BE2C (cell line): ENCODE results near the gene AGAP1.

Source experiments
- DNase-seq: peaks from one replicate; pipeline ENCODE4 v3.0.0-alpha.2; 2020
- H3K27me3 ChIP-seq: fragments of 250-450 bp; sonication (Bioruptor Pico); 2 replicates; pipeline ENCODE4 v1.5.1; 2020; ENCODE audit warnings: mild to moderate bottlenecking
- H3K36me3 ChIP-seq: fragments of 250-450 bp; sonication (Bioruptor Pico); 2 replicates; pipeline ENCODE4 v1.5.1; 2020; ENCODE audit warnings: mild to moderate bottlenecking
- H3K4me1 ChIP-seq: fragments of 250-450 bp; sonication (Bioruptor Pico); 2 replicates; pipeline ENCODE4 v1.5.1; 2020
- H3K4me3 ChIP-seq: 2 replicates; pipeline ENCODE4 v1.5.1; 2011; ENCODE audit warnings: low read depth, low read length
- H3K9me3 ChIP-seq: fragments of 250-450 bp; sonication (Bioruptor Pico); 2 replicates; pipeline ENCODE4 v1.5.1; 2020
- CTCF ChIP-seq: IDR thresholded peaks from 2 replicates; pipeline ENCODE4 v1.5.1; 2012; ENCODE audit warnings: mild to moderate bottlenecking, low read depth, low read length

AGAP1 gene

GRCh38 chr2:236081171-236081570 lies 587.3 kb downstream of the AGAP1 start:
- DNase-seq = no peak
- no peaks in the 10 kb centered on the region for H3K9me3 ChIP-seq
- no peaks in the 10 kb centered on the region for H3K27me3 ChIP-seq
- no peak overlapping the region for H3K4me3 ChIP-seq
- H3K36me3 ChIP-seq = no peaks in the 10 kb centered on the region
- peaks cover 11% of the 10 kb centered on the region for H3K4me1 ChIP-seq
- TF ChIP-seq CTCF = no peak

- Histone ChIP-seq H3K27me3 (no peaks in the 10 kb centered on the region), H3K4me3 (no peak overlapping the region), H3K9me3 (no peaks in the 10 kb centered on the region), H3K36me3 (no peaks in the 10 kb centered on the region), H3K4me1 (peaks cover 12% of the 10 kb centered on the region)
- no peak for DNase-seq
- no peak for TF ChIP-seq CTCF
These were observed 588.2 kb downstream of the AGAP1 start for GRCh38 chr2:236082061-236082460.

- Histone ChIP-seq H3K9me3 (no peaks in the 10 kb centered on the region), H3K36me3 (no peaks in the 10 kb centered on the region), H3K4me1 (peaks cover 12% of the 10 kb centered on the region), H3K4me3 (no peak overlapping the region), H3K27me3 (no peaks in the 10 kb centered on the region)
- DNase-seq = no peak
- no peak for TF ChIP-seq CTCF
These were observed 590.1 kb downstream of the AGAP1 start for GRCh38 chr2:236083934-236084333.

- no peak for DNase-seq
- Histone ChIP-seq H3K4me3 (no peak overlapping the region), H3K4me1 (peaks cover 12% of the 10 kb centered on the region), H3K9me3 (no peaks in the 10 kb centered on the region), H3K27me3 (no peaks in the 10 kb centered on the region), H3K36me3 (no peaks in the 10 kb centered on the region)
- no peak for TF ChIP-seq CTCF
These were observed 591.4 kb downstream of the AGAP1 start for GRCh38 chr2:236085211-236085610.

- H3K36me3 ChIP-seq = no peaks in the 10 kb centered on the region
- DNase-seq = peak; percentile 16
- H3K4me3 ChIP-seq = no peak overlapping the region
- H3K4me1 ChIP-seq = peaks cover 12% of the 10 kb centered on the region
- H3K9me3 ChIP-seq = no peaks in the 10 kb centered on the region
- no peak for TF ChIP-seq CTCF
- H3K27me3 ChIP-seq = no peaks in the 10 kb centered on the region
These were observed 591.8 kb downstream of the AGAP1 start for GRCh38 chr2:236085647-236086046.

- no peak for DNase-seq
- Histone ChIP-seq H3K4me3 (no peak overlapping the region), H3K4me1 (peaks cover 12% of the 10 kb centered on the region), H3K9me3 (no peaks in the 10 kb centered on the region), H3K36me3 (no peaks in the 10 kb centered on the region), H3K27me3 (no peaks in the 10 kb centered on the region)
- TF ChIP-seq CTCF = no peak
These were observed 592.6 kb downstream of the AGAP1 start for GRCh38 chr2:236086403-236086970.
